Natural killer cell (primary cell): ENCODE data around the gene FBXW5. TPM values are rescaled to one million over a fixed set of nuclear protein-coding genes. Genes with fewer than 3 reads are reported as not detected.

Experiments used
- ATAC-seq, 3 donors: fragments of 150-1000 bp in 2 of 3; fragments of 200-7000 bp in 1 of 3; cut with Tn5 transposase; 1 replicate in 1 of 3; 2 replicates in 2 of 3; pipeline ENCODE4 v1.10.0; 2021; ENCODE audit warnings: mild to moderate bottlenecking in 2 of 3, moderate library complexity in 2 of 3
- DNase-seq, 2 donors: peaks; one replicate each; pipeline versions ENCODE4 v3.0.0 to v3.0.0-alpha.2; 2013 to 2021; ENCODE audit warnings: mixed read lengths in 1 of 2
- H3K27ac ChIP-seq: one replicate; pipeline ENCODE4 v1.5.1; 2013; ENCODE audit warnings: mild to moderate bottlenecking, low read length
- H3K27me3 ChIP-seq: one replicate; pipeline ENCODE4 v1.6.1; 2013; ENCODE audit warnings: low read length; ENCODE audit not compliant: control insufficient read depth, insufficient read depth
- H3K36me3 ChIP-seq: one replicate; pipeline ENCODE4 v1.6.1; 2013; ENCODE audit warnings: low read length; ENCODE audit not compliant: control insufficient read depth, insufficient read depth
- H3K4me1 ChIP-seq: one replicate; pipeline ENCODE4 v1.6.1; 2013; ENCODE audit warnings: low read length; ENCODE audit not compliant: control insufficient read depth, insufficient read depth
- H3K4me3 ChIP-seq: one replicate; pipeline ENCODE4 v1.5.1; 2013; ENCODE audit warnings: low read length
- H3K9me3 ChIP-seq: one replicate; pipeline ENCODE4 v1.6.1; 2013; ENCODE audit warnings: low read length; ENCODE audit not compliant: control insufficient read depth, insufficient read depth
- H3K27ac Mint-ChIP-seq, 2 donors: one replicate each; pipeline ENCODE4 v1.8.0; 2022; ENCODE audit warnings: mild to moderate bottlenecking in 2 of 2, mixed read lengths in 2 of 2, moderate library complexity in 1 of 2
- H3K27me3 Mint-ChIP-seq, 2 donors: one replicate each; pipeline ENCODE4 v1.8.0; 2022; ENCODE audit warnings: low read depth in 2 of 2, mixed read lengths in 2 of 2
- H3K36me3 Mint-ChIP-seq: one replicate; pipeline ENCODE4 v1.8.0; 2022; ENCODE audit warnings: mixed read lengths
- H3K4me1 Mint-ChIP-seq, 2 donors: one replicate each; pipeline ENCODE4 v1.8.0; 2022; ENCODE audit warnings: mixed read lengths in 2 of 2
- H3K4me3 Mint-ChIP-seq: one replicate; pipeline ENCODE4 v1.8.0; 2022; ENCODE audit warnings: mild to moderate bottlenecking, moderate library complexity, mixed read lengths
- H3K9me3 Mint-ChIP-seq, 2 donors: one replicate each; pipeline ENCODE4 v1.8.0; 2022; ENCODE audit warnings: mixed read lengths in 2 of 2
- CTCF ChIP-seq: fragments of 200-600 bp; IDR thresholded peaks from one replicate; pipeline ENCODE4 v1.8.0; 2022; ENCODE audit warnings: antibody characterized with exemption
- WGBS: methylation state at CpG from one replicate; pipeline ENCODE4 v1.1.7; 2013; ENCODE audit warnings: missing lambda C conversion rate; ENCODE audit not compliant: insufficient coverage; 5-methylcytosine and 5-hydroxymethylcytosine counted together
- intact Hi-C: fragments of 100-400 bp; cut with micrococcal nuclease; formaldehyde crosslinking; loops from one replicate; pipeline ENCODE4 v1.14.2; 2022
- total RNA-seq, 4 donors: library from RNA; stranded (reverse); fragments of 120-200 nt in 1 of 4; gene quantifications; one replicate each; pipeline versions ENCODE4 v1.2.3 to v1.2.4, GENCODE V29; 2013 to 2022

The FBXW5 gene
- total RNA-seq, 3 donors from 2014 or later (not counting 1 experiment from before 2014, with no cell fraction given) = 117 to 144 (median 136) TPM

GRCh38 chr9:136983167-136983566 lies 38.6 kb upstream of the FBXW5 start:
- H3K27me3 Mint-ChIP-seq = peaks cover 0 to 11% of the 10 kb centered on the region in 2 donors
- H3K27me3 ChIP-seq = peaks cover 11% of the 10 kb centered on the region
- no peaks in the 10 kb centered on the region for H3K36me3 Mint-ChIP-seq
- peaks cover 13% of the 10 kb centered on the region for H3K4me1 ChIP-seq
- 56% methylated on average over 7 of the region's 9 CpGs for WGBS
- DNase-seq = no peak
- intact Hi-C loops = no loop called here
- no peak overlapping the region for H3K27ac Mint-ChIP-seq
- H3K9me3 ChIP-seq = no peaks in the 10 kb centered on the region
- no peak overlapping the region for H3K4me3 Mint-ChIP-seq
- peaks cover 0 to 7% of the 10 kb centered on the region in 2 donors for H3K4me1 Mint-ChIP-seq
- H3K36me3 ChIP-seq = no peaks in the 10 kb centered on the region
- TF ChIP-seq CTCF = no peak
- no peaks in the 10 kb centered on the region for H3K9me3 Mint-ChIP-seq
- H3K4me3 ChIP-seq = no peak overlapping the region
- no peak for ATAC-seq
- H3K27ac ChIP-seq = no peak overlapping the region

- ATAC-seq (no peak), DNase-seq (no peak)
- Mint-ChIP-seq H3K9me3 (no peaks in the 10 kb centered on the region), H3K27ac (peak within 1 kb of the TSS in 1 of 2 donors; percentile 2), H3K27me3 (peaks cover 0 to 7% of the 10 kb centered on the region in 2 donors), H3K4me1 (peaks cover 0 to 9% of the 10 kb centered on the region in 2 donors), H3K4me3 (no peak within 1 kb of the TSS), H3K36me3 (no peaks in the 10 kb centered on the region)
- no peak within 1 kb of the TSS for H3K4me3 ChIP-seq
- peaks cover 10% of the 10 kb centered on the region for H3K27me3 ChIP-seq
- no peaks in the 10 kb centered on the region for H3K36me3 ChIP-seq
- no peak for TF ChIP-seq CTCF
- WGBS = 86% methylated on average over 18 of the region's 18 CpGs
- H3K9me3 ChIP-seq = no peaks in the 10 kb centered on the region
- H3K27ac ChIP-seq = no peak within 1 kb of the TSS
- intact Hi-C loops = no loop called here
- H3K4me1 ChIP-seq = peaks cover 20% of the 10 kb centered on the region
Observed at GRCh38 chr9:136982232-136983051, 37.9 kb upstream of the FBXW5 start, which contains the start of gene LCNL1. Gene LCNL1 (plus strand): TSS chr9:136982993. CDS start chr9:136983587, 594 bp downstream.

- H3K4me3 ChIP-seq = no peak overlapping the region
- intact Hi-C loops = no loop called here
- DNase-seq = no peak
- no peaks in the 10 kb centered on the region for H3K36me3 Mint-ChIP-seq
- peaks cover 27% of the 10 kb centered on the region for H3K4me1 ChIP-seq
- H3K36me3 ChIP-seq = no peaks in the 10 kb centered on the region
- no peak for ATAC-seq
- H3K4me1 Mint-ChIP-seq = peaks cover 0 to 16% of the 10 kb centered on the region in 2 donors
- H3K9me3 ChIP-seq = no peaks in the 10 kb centered on the region
- whole genome bisulfite sequencing = 81% methylated on average over 15 of the region's 17 CpGs
- H3K4me3 Mint-ChIP-seq = no peak overlapping the region
- no peaks in the 10 kb centered on the region for H3K9me3 Mint-ChIP-seq
- H3K27ac ChIP-seq = no peak overlapping the region
- H3K27me3 Mint-ChIP-seq = peaks cover 0 to 7% of the 10 kb centered on the region in 2 donors
- no peak overlapping the region for H3K27ac Mint-ChIP-seq
- no peak for TF ChIP-seq CTCF
- peaks cover 10% of the 10 kb centered on the region for H3K27me3 ChIP-seq
Observed at GRCh38 chr9:136981588-136982231, 37.2 kb upstream of the FBXW5 start.
